Activated CD8-positive, alpha-beta T cell treated with anti-CD3 and anti-CD28 coated beads, Interleukin-2, amount 10 ng/mL, durations not matched to agents 7 days and 5 days (primary cell): ENCODE measurements around the gene PPP5C. TPM values are rescaled to one million over a fixed set of nuclear protein-coding genes. Genes with fewer than 3 reads are reported as not detected.
"Not testable (repeated sequence)": the region's sequence is repeated elsewhere in the genome, so short reads cannot be mapped to it uniquely, and the experiment has no call there.

ENCODE experiments used
- ATAC-seq: fragments of 150-1000 bp; cut with Tn5 transposase; one replicate; pipeline ENCODE4 v1.10.0; 2021; ENCODE audit warnings: moderate library complexity
- CTCF ChIA-PET: fragments of 350-600 bp; sonication (Branson Sonifier 250); formaldehyde crosslinking; loops from one replicate; lab custom pipeline; 2021; ENCODE audit warnings: antibody characterized with exemption; lab: Charles Lee
- POLR2A ChIA-PET: fragments of 350-600 bp; sonication (Branson Sonifier 250); formaldehyde crosslinking; loops from one replicate; lab custom pipeline; 2021; ENCODE audit warnings: antibody characterized with exemption; lab: Charles Lee
- DNase-seq: peaks from one replicate; pipeline ENCODE4 v3.0.0-alpha.2; 2020
- H3K27ac Mint-ChIP-seq: one replicate; pipeline ENCODE4 v1.8.0; 2021; ENCODE audit warnings: mild to moderate bottlenecking, mixed read lengths
- H3K27me3 Mint-ChIP-seq: one replicate; pipeline ENCODE4 v1.8.0; 2021; ENCODE audit warnings: low read depth, mixed read lengths
- H3K36me3 Mint-ChIP-seq: one replicate; pipeline ENCODE4 v1.8.0; 2021; ENCODE audit warnings: low read depth, mixed read lengths
- H3K4me1 Mint-ChIP-seq: one replicate; pipeline ENCODE4 v1.8.0; 2021; ENCODE audit warnings: low read depth, mixed read lengths
- H3K4me3 Mint-ChIP-seq: one replicate; pipeline ENCODE4 v1.8.0; 2021; ENCODE audit warnings: mild to moderate bottlenecking, mixed read lengths
- H3K9me3 Mint-ChIP-seq: one replicate; pipeline ENCODE4 v1.8.0; 2022; ENCODE audit warnings: mixed read lengths; ENCODE audit not compliant: insufficient read depth
- total RNA-seq, 2 experiments: library from RNA; stranded (reverse); gene quantifications; one replicate each; pipeline ENCODE4 v1.2.3, GENCODE V29; 2021

Gene PPP5C
- total RNA-seq, 2 experiments from 2014 or later, result 118 to 126 TPM

GRCh38 chr19:46413262-46414031 is 66.6 kb downstream of the PPP5C start, which contains the start of gene CCDC8:
Gene CCDC8, minus strand, starts transcription at chr19:46413564. Its CDS starts 754 bp downstream, at chr19:46412810.
- DNase-seq, result no peak
- no peaks in the 10 kb centered on the region for H3K9me3 Mint-ChIP-seq
- H3K27ac Mint-ChIP-seq, result no peak within 1 kb of the TSS
- no peak within 1 kb of the TSS for H3K4me3 Mint-ChIP-seq
- CTCF ChIA-PET, result interaction anchor here (1.2 kb wide), 1 partner anchor 13 kb away, joined by 3 read pairs; no protein-coding TSS in a partner anchor
- peaks cover 64% of the 10 kb centered on the region for H3K27me3 Mint-ChIP-seq
- H3K4me1 Mint-ChIP-seq, result peaks cover 5% of the 10 kb centered on the region
- H3K36me3 Mint-ChIP-seq, result no peaks in the 10 kb centered on the region
- POLR2A ChIA-PET, result no interaction called here
- no peak for ATAC-seq

GRCh38 chr19:46414899-46415298 is 68.0 kb downstream of the PPP5C start:
- peaks cover 58% of the 10 kb centered on the region for H3K27me3 Mint-ChIP-seq
- H3K9me3 Mint-ChIP-seq, H3K36me3 Mint-ChIP-seq, H3K27ac Mint-ChIP-seq, POLR2A ChIA-PET, ATAC-seq, CTCF ChIA-PET, H3K4me3 Mint-ChIP-seq, DNase-seq, H3K4me1 Mint-ChIP-seq: not testable (repeated sequence)

DNA sequence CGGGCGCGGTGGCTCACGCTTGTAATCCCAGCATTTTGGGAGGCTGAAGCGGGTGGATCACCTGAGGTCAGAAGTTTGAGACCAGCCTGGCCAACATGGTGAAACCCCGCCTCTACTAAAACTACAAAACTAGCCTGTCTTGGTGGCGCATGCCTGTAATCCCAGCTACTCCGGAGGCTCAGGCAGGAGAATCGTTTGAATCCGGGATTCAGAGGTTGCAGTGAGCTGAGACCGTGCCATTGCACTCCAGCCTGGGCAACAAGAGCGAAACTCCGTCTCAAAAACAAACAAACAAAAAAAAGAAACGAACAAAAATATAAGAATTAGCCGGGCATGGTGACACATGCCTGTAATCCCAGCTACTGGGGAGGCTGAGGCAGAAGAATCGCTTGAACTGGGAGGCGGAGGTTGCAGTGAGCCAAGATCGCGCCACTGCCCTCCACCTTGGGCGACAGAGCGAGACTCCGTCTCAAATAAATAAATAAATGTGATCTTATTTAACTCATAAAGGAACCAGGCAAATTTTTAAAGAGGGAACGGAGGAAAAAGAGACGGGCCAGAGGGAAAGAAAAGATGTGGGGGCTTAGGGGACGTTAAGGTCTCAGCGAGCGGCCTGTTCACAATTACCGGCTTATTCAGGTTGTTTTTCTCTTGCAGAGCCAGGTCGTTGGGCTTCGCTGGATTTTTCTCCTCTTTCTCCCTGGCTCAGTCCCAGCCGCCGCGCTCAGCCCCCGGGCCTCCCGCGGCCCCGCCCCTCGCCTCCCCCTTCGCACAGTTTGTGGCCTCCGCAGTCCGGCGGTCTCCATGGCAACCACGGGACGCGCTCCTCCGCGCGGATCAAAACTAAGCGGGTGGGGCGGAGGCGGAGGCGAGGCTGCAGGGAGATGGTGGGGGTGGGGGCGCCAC is 69.2 kb downstream of the PPP5C start:
- H3K4me3 Mint-ChIP-seq, H3K9me3 Mint-ChIP-seq, H3K36me3 Mint-ChIP-seq, H3K4me1 Mint-ChIP-seq, POLR2A ChIA-PET, H3K27ac Mint-ChIP-seq: not testable (repeated sequence)
- peak; percentile 78 for ATAC-seq
- CTCF ChIA-PET, result interaction anchor here (1.0 kb wide), 1 partner anchor 20 kb away, joined by 3 read pairs; no protein-coding TSS in a partner anchor
- DNase-seq, result peak; percentile 52
- H3K27me3 Mint-ChIP-seq, result peaks cover 53% of the 10 kb centered on the region

DNA sequence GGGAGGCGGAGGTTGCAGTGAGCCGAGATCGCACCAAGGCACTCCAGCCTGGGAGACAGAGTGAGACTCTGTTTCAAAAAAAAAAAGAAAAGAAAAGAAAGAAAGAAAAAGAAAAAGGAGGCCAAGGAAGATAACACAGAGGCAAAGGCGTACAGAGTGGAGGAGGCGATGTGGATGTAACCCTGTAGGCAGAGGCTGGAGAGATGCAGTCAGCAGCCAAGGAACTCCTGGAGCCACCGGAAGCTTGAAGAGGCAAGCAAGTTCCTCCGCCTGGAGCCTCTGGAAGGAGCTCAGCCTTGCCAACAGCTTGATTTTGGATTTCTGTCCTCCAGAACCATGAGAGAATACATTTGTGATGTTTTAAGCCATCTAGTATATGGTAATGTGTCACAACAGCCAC is 73.2 kb downstream of the PPP5C start:
- no peak for ATAC-seq
- H3K27ac Mint-ChIP-seq, result no peak overlapping the region
- H3K9me3 Mint-ChIP-seq, result no peaks in the 10 kb centered on the region
- peaks cover 36% of the 10 kb centered on the region for H3K27me3 Mint-ChIP-seq
- ChIA-PET CTCF (no interaction called here), POLR2A (no interaction called here)
- H3K4me3 Mint-ChIP-seq, result no peak overlapping the region
- no peaks in the 10 kb centered on the region for H3K36me3 Mint-ChIP-seq
- peaks cover 3% of the 10 kb centered on the region for H3K4me1 Mint-ChIP-seq
- DNase-seq, result no peak

DNA sequence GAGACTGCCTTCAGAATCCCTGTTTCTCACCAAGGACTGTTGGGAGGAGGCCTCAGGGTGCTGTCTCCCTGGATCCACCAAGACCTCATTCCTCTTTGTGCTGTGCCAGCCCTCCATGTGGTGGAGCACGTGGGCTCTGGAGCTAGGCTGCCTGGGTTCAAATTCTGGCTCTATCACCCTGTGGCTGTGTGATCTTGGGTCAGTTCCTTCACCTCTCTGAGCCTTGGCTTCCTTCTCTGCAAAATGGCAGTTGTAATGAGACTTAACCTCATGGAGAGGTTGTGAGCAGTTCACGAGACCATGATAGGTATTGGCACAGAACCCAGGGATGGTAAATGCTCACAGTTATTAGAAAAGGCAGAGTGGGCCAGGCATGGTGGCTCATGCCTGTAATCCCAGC is 75.5 kb downstream of the PPP5C start:
- CTCF ChIA-PET, result no interaction called here
- no peak for ATAC-seq
- peaks cover 2% of the 10 kb centered on the region for H3K36me3 Mint-ChIP-seq
- H3K27ac Mint-ChIP-seq, result no peak overlapping the region
- peaks cover 14% of the 10 kb centered on the region for H3K4me1 Mint-ChIP-seq
- no peak for DNase-seq
- H3K9me3 Mint-ChIP-seq, result no peaks in the 10 kb centered on the region
- peaks cover 34% of the 10 kb centered on the region for H3K27me3 Mint-ChIP-seq
- H3K4me3 Mint-ChIP-seq, result no peak overlapping the region
- POLR2A ChIA-PET, result no interaction called here

DNA sequence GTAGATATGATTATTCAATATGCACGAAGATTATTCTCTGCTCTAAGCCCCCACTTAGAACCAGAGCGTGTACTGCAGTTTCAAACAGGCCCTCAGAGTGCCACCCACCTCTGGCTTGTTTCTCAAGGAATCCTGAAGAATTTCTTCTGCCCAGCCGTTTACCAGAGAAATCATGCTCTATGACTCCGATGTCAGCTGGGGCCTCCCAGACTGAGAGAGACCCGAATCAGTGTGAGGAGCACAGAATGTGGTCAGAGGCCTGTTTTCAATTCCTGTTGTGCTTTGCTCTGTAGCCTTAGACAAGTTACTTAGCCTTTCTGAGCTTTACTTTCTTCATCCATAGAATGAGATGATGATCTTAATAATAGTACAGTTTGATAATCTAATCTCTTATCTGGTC is 76.3 kb downstream of the PPP5C start:
- no peak overlapping the region for H3K4me3 Mint-ChIP-seq
- no peaks in the 10 kb centered on the region for H3K9me3 Mint-ChIP-seq
- ChIA-PET CTCF (interaction anchor here (1.2 kb wide), 1 partner anchor 21 kb away, joined by 3 read pairs; no protein-coding TSS in a partner anchor), POLR2A (no interaction called here)
- ATAC-seq (no peak), DNase-seq (no peak)
- H3K4me1 Mint-ChIP-seq, result peaks cover 23% of the 10 kb centered on the region
- peaks cover 2% of the 10 kb centered on the region for H3K36me3 Mint-ChIP-seq
- no peak overlapping the region for H3K27ac Mint-ChIP-seq
- peaks cover 40% of the 10 kb centered on the region for H3K27me3 Mint-ChIP-seq

- Mint-ChIP-seq H3K36me3 (peaks cover 2% of the 10 kb centered on the region), H3K27ac (no peak overlapping the region), H3K4me1 (peaks cover 34% of the 10 kb centered on the region), H3K9me3 (no peaks in the 10 kb centered on the region), H3K27me3 (peaks cover 57% of the 10 kb centered on the region), H3K4me3 (peak overlapping the region; percentile 61)
- ChIA-PET CTCF (interaction anchor here (0.8 kb wide), 1 partner anchor 24 kb away, joined by 3 read pairs; no protein-coding TSS in a partner anchor), POLR2A (no interaction called here)
- ATAC-seq (no peak), DNase-seq (no peak)
Measured at GRCh38 chr19:46426035-46426505, 79.2 kb downstream of the PPP5C start.

- CTCF ChIA-PET, result interaction anchor here (0.7 kb wide), 1 partner anchor 61 kb away, joined by 3 read pairs; no protein-coding TSS in a partner anchor
- H3K27ac Mint-ChIP-seq, result no peak overlapping the region
- DNase-seq (peak; percentile 49), ATAC-seq (peak; percentile 19)
- POLR2A ChIA-PET, result no interaction called here
- peaks cover 2% of the 10 kb centered on the region for H3K36me3 Mint-ChIP-seq
- peaks cover 61% of the 10 kb centered on the region for H3K27me3 Mint-ChIP-seq
- H3K4me1 Mint-ChIP-seq, result peaks cover 34% of the 10 kb centered on the region
- H3K9me3 Mint-ChIP-seq, result no peaks in the 10 kb centered on the region
- H3K4me3 Mint-ChIP-seq, result peak overlapping the region; percentile 61
Measured at GRCh38 chr19:46426506-46427162, 79.7 kb downstream of the PPP5C start.

GRCh38 chr19:46427518-46428045 is 80.7 kb downstream of the PPP5C start:
- Mint-ChIP-seq H3K4me1 (peaks cover 34% of the 10 kb centered on the region), H3K36me3 (peaks cover 2% of the 10 kb centered on the region), H3K27ac (no peak overlapping the region), H3K27me3 (peaks cover 64% of the 10 kb centered on the region), H3K4me3 (no peak overlapping the region), H3K9me3 (no peaks in the 10 kb centered on the region)
- ATAC-seq (no peak), DNase-seq (no peak)
- CTCF ChIA-PET, result no interaction called here
- POLR2A ChIA-PET, result no interaction called here

DNA sequence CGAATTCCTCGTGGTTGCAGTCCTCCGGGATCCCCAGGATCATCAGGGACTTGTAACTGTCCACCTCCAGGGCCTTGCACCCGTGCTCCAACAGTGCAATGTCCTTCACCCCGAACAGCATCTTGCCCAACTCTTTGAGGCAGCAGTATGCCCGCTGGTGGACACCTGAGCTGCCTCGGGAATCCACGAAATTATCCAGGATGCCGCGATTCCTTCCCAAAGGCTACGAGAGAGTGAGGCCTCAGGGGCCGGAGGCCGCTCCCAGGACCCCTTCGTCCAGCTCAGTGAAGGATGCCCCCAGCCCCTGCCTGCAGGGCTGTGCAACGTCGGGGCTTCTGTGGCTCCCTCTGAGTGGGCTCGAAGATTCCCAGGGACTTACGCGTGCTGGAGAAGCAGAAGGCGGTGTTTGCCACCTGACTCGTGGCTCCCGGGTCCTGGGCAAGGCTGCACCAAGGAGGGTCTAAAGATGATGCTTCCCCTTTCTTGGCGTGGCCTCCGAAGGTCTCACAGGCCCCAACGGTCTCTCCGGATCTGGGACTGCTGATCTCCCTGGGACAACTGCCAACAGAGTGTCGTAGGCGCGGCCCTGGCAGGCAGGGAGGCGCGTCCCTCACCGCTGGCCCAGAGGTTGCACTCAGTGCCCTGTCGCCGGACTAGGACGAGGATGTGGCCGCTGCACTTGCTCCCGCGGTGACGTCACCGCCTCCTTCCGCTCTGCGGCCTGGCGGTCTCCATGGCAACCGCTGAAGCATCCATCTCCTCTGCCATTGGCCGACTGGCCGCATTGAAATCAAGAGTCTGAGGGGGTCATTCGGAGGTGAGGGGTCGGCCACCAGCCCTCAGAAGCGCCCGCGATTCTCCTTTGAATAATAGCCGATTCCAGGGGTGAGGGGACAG is 81.6 kb downstream of the PPP5C start, which contains the start of gene PNMA8C:
Gene PNMA8C, minus strand, starts transcription at position 698 of the 897 bp plus-strand sequence. Its CDS starts 577 bp downstream, at position 121.
- H3K27me3 Mint-ChIP-seq, result peaks cover 61% of the 10 kb centered on the region
- H3K27ac Mint-ChIP-seq, result peak within 1 kb of the TSS; percentile 54
- DNase-seq (peak; percentile 81), ATAC-seq (peak; percentile 87)
- peaks cover 34% of the 10 kb centered on the region for H3K4me1 Mint-ChIP-seq
- ChIA-PET POLR2A (no interaction called here), CTCF (no interaction called here)
- no peaks in the 10 kb centered on the region for H3K9me3 Mint-ChIP-seq
- H3K4me3 Mint-ChIP-seq, result peak within 1 kb of the TSS; percentile 58
- H3K36me3 Mint-ChIP-seq, result peaks cover 2% of the 10 kb centered on the region
